DOHH2 (cell line): ENCODE results near the gene PPARD.

Experiments used
- EZH2phosphoT487 ChIP-seq: fragments of 200-600 bp; sonication (generic); IDR thresholded peaks from 2 replicates; pipeline ENCODE4 v1.6.1; 2017; ENCODE audit warnings: borderline replicate concordance, mild to moderate bottlenecking, antibody characterized with exemption, low read length, moderate library complexity, mixed read lengths
- TF ChIP-seq, protein P1 (sequence below): fragments of 200-600 bp; sonication (generic); IDR thresholded peaks from one replicate; pipeline ENCODE4 v1.5.1; 2014; ENCODE audit warnings: antibody characterized with exemption, mild to moderate bottlenecking, low read depth, low read length; ENCODE audit not compliant: poor library complexity, severe bottlenecking

DNA sequence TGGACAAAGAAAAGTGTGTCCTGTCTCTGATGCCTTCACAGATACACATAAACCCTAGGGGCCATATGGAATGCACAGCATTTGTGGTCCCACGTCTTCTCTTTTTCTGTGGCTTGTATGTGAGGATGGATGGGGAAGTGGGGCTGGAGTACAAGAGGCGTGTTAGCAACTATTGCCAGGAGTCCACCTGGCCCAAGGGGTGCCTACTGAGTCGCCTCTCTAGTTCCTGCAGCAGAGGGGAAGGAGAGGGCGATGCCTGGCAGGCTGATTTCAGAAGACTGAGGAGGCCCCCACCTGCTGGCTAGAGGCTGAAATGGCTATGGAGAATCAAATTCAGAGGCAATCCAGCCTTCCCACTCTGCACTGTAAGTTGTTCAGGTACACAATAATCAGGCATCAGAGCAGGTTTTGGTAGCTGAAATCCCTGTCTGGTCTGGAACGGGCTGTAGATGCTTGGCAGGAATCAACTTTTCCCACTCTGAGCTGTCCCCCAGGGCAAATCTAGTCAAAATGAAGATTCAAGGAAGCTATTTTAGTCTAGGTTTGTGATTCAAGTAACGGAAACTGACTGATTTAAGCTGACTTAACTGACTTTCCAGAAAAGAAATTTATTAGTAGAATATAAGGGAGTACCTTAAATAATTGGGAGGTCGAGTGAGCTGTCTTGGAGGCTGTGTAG is 14.9 kb upstream of the PPARD start:
- TF ChIP-seq, protein P1, sequence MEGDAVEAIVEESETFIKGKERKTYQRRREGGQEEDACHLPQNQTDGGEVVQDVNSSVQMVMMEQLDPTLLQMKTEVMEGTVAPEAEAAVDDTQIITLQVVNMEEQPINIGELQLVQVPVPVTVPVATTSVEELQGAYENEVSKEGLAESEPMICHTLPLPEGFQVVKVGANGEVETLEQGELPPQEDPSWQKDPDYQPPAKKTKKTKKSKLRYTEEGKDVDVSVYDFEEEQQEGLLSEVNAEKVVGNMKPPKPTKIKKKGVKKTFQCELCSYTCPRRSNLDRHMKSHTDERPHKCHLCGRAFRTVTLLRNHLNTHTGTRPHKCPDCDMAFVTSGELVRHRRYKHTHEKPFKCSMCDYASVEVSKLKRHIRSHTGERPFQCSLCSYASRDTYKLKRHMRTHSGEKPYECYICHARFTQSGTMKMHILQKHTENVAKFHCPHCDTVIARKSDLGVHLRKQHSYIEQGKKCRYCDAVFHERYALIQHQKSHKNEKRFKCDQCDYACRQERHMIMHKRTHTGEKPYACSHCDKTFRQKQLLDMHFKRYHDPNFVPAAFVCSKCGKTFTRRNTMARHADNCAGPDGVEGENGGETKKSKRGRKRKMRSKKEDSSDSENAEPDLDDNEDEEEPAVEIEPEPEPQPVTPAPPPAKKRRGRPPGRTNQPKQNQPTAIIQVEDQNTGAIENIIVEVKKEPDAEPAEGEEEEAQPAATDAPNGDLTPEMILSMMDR, result peak; percentile 87
- TF ChIP-seq EZH2phosphoT487, result no peak
